Mucosa of descending colon (tissue), 3 donors: ENCODE data around the gene GNB4. TPM values are rescaled to one million over a fixed set of nuclear protein-coding genes. Genes with fewer than 3 reads are reported as not detected.

ENCODE experiments used
- ATAC-seq: fragments of 200-7000 bp; cut with Tn5 transposase; one replicate; pipeline ENCODE4 v1.9.1; 2020; ENCODE audit warnings: mild to moderate bottlenecking, moderate library complexity
- DNase-seq, 3 donors: peaks; one replicate each; pipeline ENCODE4 v3.0.0-alpha.2; 2020
- H3K36me3 ChIP-seq: fragments of 200-600 bp; one replicate; pipeline ENCODE4 v1.8.0; 2021; ENCODE audit warnings: low read depth, mild to moderate bottlenecking
- H3K4me1 ChIP-seq: fragments of 200-600 bp; one replicate; pipeline ENCODE4 v1.8.0; 2021; ENCODE audit warnings: low read depth, mild to moderate bottlenecking
- H3K4me3 ChIP-seq: fragments of 200-600 bp; one replicate; pipeline ENCODE4 v1.8.0; 2021; ENCODE audit warnings: mild to moderate bottlenecking
- H3K9me3 ChIP-seq: fragments of 200-600 bp; one replicate; pipeline ENCODE4 v1.8.0; 2021; ENCODE audit warnings: mild to moderate bottlenecking
- intact Hi-C, 2 donors: fragments of 100-400 bp; cut with DNase I in 1 of 2; cut with micrococcal nuclease in 1 of 2; formaldehyde crosslinking; loops; one replicate each; pipeline versions ENCODE4 v1.11.0 to v1.11.1; 2022; cut with DNase I, micrococcal nuclease
- long read RNA-seq, 2 donors: library from polyadenylated mRNA; unstranded; transcript quantifications; one replicate each; pipeline ENCODE4 v2.0.0, GENCODE V29; 2019 to 2021
- total RNA-seq, 3 donors: library from RNA; stranded (reverse); fragmentation: NEBNext Ultra II Directional in 2 of 3; extraction: Animal tissue kit (Norgen Biotek cat#: 25700) in 2 of 3; gene quantifications; one replicate each; pipeline versions ENCODE4 v1.2.1 to v1.2.4, GENCODE V29; 2021 to 2023
- TF ChIP-seq, protein P1 (sequence below): fragments of 200-600 bp; IDR thresholded peaks from one replicate; pipeline ENCODE4 v1.8.0; 2022; ENCODE audit warnings: antibody characterized with exemption, mild to moderate bottlenecking
- donor health status: DM: no; HTN: no; CAD: no; lungs with moderate emphysema.
- donor health status: DM: no; HTN: no; CAD: no.
- donor health status: DM: no; HTN: yes; CAD: no.

Gene GNB4
- 10 to 100 TPM in 1 of 3 donors, 1 to 10 TPM in 2; 4.3 to 26.4 (median 9.0) TPM for total RNA-seq
- long read RNA-seq, donor 1, full-length matches to known transcripts: 7 of 14 reads
- long read RNA-seq, donor 1, partial matches to known transcripts: 1 of 14 reads
- long read RNA-seq, donor 1, other reads (novel, unspliced or antisense): 6 of 14 reads
- long read RNA-seq, donor 2, full-length matches to known transcripts: 1 of 3 reads
- long read RNA-seq, donor 2, partial matches to known transcripts: 0 of 3 reads
- long read RNA-seq, donor 2, other reads (novel, unspliced or antisense): 2 of 3 reads

DNA sequence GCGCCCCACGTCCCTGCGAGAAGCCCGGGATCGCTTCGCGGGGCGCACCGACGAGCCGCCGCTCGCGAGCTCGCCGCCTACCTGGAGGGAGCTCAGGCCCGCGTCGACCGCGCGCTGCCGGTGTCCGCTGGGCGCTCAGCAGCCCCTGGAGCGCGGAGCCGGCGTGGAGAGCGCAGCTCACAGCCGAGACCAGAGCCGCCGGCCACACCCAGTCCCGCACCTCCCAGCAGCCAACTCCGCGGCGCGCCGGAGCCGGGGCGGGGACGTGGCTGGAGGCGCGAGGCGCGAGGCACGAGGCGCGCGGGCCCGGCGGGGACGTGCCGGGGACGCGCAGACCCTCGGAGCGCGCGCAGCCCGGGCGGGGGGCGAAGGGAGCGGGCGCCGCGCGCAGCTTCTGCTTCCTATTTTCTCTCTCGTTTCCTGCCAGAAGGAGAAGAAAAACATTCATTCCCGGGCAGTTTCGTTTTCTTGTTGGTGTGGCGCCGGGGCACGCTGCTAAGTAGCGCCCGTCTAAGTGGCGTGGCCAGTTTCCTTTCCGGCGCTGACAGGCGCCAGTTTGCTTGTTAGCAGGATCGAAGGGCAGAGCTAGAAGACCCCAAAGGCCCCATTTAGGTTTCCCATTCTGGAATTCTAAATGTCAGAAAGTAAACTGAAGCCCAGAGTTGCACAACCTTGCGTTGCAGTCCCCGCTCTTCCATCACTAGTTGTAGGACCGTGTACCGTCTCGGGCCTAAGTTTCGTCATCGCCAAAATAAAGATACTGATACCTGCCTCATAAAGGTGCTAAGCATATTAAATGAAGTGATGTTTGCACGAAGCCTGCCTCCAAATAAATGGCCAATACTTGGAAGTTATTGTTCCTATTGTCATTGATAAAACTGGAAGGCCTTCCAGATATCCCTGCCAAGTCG lies at the start of gene GNB4:
Gene GNB4, minus strand, starts transcription at position 206 of the 911 bp plus-strand sequence. CDS start 25,270 bp downstream, outside the sequence.
- TF ChIP-seq, protein P1, sequence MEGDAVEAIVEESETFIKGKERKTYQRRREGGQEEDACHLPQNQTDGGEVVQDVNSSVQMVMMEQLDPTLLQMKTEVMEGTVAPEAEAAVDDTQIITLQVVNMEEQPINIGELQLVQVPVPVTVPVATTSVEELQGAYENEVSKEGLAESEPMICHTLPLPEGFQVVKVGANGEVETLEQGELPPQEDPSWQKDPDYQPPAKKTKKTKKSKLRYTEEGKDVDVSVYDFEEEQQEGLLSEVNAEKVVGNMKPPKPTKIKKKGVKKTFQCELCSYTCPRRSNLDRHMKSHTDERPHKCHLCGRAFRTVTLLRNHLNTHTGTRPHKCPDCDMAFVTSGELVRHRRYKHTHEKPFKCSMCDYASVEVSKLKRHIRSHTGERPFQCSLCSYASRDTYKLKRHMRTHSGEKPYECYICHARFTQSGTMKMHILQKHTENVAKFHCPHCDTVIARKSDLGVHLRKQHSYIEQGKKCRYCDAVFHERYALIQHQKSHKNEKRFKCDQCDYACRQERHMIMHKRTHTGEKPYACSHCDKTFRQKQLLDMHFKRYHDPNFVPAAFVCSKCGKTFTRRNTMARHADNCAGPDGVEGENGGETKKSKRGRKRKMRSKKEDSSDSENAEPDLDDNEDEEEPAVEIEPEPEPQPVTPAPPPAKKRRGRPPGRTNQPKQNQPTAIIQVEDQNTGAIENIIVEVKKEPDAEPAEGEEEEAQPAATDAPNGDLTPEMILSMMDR: no peak
- DNase-seq: peak; percentile 58 to 79 (median 78)
- H3K9me3 ChIP-seq: no peaks in the 10 kb centered on the region
- H3K4me3 ChIP-seq: peak within 1 kb of the TSS; percentile 25
- no peaks in the 10 kb centered on the region for H3K36me3 ChIP-seq
- intact Hi-C loops: no loop called here
- H3K4me1 ChIP-seq: peaks cover 4% of the 10 kb centered on the region
- ATAC-seq: peak; percentile 91

DNA sequence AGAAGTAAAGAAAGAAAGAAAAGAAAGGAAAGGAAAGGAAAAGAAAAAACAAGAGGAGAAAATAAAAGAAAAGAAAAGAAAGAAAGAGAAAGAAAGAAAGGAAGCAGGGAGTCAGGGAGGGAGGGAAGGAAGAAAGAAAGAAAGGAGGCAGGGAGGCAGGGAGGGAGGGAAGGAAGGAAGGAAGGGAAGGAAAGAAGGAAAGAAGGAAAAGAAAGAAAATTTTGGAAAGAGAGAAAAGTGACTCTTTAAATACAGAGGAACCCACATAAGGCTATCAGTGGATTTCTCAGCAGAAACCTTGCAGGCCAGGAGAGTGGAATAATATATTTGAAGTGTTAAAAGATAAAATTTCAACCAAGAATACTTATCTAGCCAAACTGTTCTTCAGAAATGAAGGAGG lies 44.2 kb upstream of the GNB4 start:
- TF ChIP-seq, protein P1: no peak
- Histone ChIP-seq H3K36me3 (no peaks in the 10 kb centered on the region), H3K4me3 (no peak overlapping the region), H3K9me3 (peaks cover 27% of the 10 kb centered on the region), H3K4me1 (no peaks in the 10 kb centered on the region)
- ATAC-seq: no peak
- no peak for DNase-seq
- intact Hi-C loops: no loop called here

DNA sequence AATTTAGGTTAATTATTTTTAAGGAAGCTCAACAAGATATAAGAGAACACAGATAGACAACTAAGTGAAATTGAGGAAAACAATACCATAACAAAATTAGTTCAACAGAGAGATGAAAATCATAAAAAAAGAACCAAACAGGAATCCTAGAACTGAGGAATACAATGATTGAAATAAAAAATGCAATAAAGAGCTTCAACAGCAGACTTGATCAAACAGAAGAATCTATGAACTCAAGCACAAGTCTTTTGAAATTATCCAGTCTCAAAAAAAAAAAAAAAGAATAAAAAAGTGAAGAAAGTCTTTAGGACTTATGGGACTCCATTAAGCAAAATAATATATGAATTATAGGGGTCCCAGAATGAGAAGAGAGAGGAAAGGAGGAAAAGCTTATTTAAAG lies 42.0 kb upstream of the GNB4 start:
- H3K9me3 ChIP-seq: peaks cover 27% of the 10 kb centered on the region
- no peaks in the 10 kb centered on the region for H3K36me3 ChIP-seq
- no peaks in the 10 kb centered on the region for H3K4me1 ChIP-seq
- ATAC-seq (no peak), DNase-seq (no peak)
- H3K4me3 ChIP-seq: no peak overlapping the region
- intact Hi-C loops: no loop called here
- TF ChIP-seq, protein P1: no peak

DNA sequence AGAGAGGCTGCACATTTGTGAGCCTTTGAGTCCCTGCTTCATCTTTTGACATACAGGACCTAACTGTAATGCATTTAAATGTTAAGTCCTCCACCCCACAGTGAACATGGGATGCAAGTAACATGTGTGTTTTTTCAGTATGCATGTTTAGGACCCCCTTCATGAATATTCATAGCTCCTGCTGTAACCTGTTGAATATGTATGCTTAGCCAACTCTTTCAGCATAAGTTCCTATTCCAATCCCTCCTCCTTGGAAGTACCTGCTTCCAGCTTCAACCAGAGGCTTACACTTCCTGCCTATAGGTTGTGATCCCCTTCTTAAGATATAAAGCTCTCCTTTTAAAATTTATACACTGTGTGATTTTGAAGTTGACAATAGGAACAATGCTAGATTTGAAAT lies 36.9 kb upstream of the GNB4 start:
- ATAC-seq (no peak), DNase-seq (no peak)
- intact Hi-C loops: no loop called here
- H3K36me3 ChIP-seq: no peaks in the 10 kb centered on the region
- TF ChIP-seq, protein P1: no peak
- H3K9me3 ChIP-seq: peaks cover 4% of the 10 kb centered on the region
- no peak overlapping the region for H3K4me3 ChIP-seq
- no peaks in the 10 kb centered on the region for H3K4me1 ChIP-seq

DNA sequence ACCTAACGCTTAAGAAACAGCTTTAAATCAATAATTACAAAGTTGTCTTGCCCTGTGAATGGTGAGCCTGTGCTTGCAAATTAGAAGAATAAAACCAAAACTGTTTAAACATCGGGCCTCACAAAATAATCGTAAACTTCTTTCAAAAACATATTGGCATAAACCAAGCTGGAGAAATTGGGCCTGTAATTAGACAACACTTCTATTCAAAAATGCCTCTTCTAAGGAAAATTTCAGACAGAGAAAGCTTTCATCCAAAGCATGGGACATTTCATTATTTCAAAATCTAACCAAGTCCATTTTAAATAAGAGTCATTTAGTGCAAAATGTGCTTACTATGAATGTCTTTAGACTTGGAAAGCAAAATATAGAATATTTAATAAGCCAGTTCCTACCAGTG lies 35.5 kb upstream of the GNB4 start:
- TF ChIP-seq, protein P1: no peak
- ATAC-seq (no peak), DNase-seq (no peak)
- no peak overlapping the region for H3K4me3 ChIP-seq
- no peaks in the 10 kb centered on the region for H3K36me3 ChIP-seq
- no peaks in the 10 kb centered on the region for H3K4me1 ChIP-seq
- no peaks in the 10 kb centered on the region for H3K9me3 ChIP-seq
- intact Hi-C loops: no loop called here
